HL-60/S4 (cell line): ENCODE measurements around the gene PKNOX2.

Experiments
- in situ Hi-C: fragments of 300-500 bp; cut with MboI; formaldehyde crosslinking; loops from 2 replicates; pipeline ENCODE4 v1.14.3; 2022; ENCODE audit warnings: low sequenced_read_pairs

PKNOX2 gene

DNA sequence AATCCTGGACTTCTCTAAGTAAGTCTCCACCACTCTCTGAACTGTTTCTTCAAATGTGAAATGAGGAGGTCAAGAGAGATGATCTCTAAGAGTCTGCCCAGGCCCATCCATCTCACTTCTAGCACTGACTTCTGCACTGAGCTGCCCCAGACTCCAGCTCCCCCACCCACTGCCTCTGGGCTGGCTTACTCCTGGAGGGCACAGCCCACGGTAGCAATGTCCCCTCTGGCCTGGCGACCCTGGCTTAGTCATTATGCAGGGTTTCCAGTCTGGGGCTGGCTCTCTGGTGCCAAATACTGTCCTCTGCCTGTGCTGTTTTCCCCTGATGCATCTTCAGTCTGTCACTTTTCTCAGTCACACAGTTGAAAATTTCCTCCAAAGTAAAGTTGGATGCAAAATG lies 60.9 kb downstream of the PKNOX2 start:
- in situ Hi-C loops, result no loop called here

DNA sequence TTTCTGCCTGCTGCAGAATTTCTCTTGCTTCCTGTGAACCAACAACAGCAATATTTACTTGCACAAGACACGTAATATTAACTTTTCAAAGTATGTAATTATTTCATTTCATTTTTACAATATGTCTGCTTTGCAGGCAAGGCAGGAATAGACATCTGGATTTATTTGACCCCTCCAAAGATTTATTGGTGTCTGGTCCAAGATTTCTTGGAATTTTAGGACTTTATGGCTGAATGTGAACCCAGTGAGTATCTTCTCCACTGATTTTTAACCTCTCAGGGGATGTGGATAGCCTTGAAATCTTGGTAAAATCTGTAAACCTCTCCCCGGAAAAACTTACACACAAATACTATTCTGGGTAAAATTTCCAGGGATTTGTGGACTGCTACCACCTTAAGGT lies 61.5 kb downstream of the PKNOX2 start:
- in situ Hi-C loops, result no loop called here

DNA sequence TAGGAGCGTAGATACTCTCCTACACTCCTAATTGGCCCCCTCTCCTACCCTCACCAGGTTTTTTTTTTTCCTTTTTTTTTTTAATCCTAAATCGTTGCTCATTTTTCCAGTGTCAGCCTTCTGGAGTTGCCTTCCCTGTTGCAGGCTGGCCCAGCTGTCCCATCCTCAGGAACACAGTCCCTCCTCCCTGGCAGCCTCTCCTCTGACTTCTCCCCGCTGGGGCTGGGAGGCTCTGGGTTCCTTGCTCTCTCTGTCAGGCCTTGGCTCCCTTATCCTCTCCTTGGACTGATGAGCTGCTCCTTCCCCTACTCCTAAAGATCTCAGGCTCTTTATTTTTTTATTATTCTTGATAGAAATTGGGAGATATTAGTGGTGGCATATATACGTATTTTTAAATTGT lies 62.2 kb downstream of the PKNOX2 start:
- in situ Hi-C loops, result no loop called here

DNA sequence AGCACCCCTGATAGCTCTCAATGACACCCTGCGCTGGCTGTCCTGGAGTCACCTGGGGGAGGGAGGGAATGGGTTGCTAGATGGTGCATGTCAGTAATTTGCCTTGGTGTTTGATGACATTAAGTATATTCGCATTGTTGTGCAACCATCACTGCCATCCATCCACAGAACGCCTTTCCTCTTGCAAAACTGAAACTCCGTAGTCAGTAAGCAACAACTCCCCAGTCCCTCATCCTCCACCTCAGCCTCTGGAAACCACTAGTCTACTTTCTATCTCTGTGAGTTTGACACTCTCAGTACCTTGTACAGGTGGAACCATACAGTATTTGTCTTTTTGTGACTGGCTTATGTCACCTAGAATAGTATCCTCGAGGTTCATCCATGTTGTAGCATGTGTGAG lies 62.6 kb downstream of the PKNOX2 start:
- in situ Hi-C loops, result no loop called here

DNA sequence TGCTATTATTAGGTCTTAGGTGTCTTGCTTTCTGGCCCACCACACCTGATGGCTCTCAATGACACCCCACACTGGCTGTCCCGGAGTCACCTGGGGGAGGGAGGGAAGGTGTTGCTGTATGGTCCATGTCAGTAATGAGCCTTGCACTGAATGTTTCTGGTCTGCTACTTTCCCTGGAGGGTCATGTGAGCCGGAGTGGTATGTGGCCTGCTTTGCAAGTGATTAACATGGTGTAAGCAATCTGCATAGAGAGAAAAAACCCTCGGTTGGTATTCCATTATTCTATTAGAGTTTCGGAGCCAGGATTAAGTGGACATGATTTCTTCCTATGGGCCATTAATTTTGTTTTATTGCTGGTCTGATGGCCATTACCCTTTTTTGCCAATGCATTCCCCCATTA lies 63.9 kb downstream of the PKNOX2 start:
- in situ Hi-C loops, result no loop called here

DNA sequence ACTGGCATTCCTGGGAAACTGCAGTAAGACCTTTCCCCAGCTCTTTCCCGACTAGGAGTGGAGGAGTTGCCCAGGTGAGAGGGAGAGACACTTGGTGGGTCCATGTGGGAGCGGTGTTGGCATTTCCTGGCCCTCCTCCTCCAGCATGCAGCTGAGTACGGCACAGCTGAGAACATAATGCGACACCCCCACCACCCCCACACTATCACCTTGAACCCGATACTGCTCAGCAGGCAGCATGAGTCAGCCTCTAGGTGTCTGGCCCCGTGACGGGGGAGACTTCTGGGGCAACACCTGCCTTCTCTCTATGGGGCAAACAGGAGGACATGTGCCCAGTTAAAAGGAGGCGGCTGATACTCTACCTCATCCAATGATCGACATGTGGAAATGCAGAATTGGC lies 64.4 kb downstream of the PKNOX2 start:
- in situ Hi-C loops, result no loop called here

DNA sequence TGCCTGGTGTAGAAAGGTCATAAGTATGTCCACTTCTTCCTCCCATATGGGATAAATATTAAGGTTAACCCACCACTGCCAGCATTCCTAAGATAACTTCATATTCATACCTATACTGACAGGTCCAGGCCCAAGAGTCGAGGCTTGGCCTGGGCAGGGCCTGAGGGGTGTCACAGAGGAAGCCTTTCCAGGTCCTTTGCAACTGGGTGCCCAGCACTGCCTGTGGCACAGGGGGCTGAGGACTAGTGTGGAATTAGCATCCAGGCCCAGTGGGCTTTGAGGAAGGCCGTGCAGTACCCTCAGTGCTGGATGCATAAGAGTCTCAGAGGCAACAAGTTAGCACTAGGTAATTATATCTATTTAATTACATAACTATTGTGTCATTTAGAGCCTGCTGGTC lies 65.4 kb downstream of the PKNOX2 start:
- in situ Hi-C loops, result no loop called here

DNA sequence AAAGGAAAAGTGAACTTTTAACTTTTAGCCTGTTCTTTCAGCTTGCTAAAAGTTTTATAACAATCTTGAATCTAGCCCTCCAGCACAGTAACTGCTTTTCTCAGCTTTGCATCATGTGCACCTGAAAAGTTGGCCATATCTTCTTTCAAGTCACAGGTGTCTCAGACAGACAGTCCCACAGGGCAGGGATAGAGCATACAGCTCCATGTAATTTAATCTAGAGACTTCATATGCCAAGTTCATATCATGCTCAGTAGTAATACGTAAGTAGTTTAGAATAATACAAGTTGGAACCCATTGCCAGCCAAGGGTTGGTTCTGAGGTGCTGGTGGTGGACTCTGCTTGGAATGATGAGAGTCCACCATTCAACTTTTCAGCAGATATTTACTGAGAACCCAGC lies 68.6 kb downstream of the PKNOX2 start:
- in situ Hi-C loops, result no loop called here

DNA sequence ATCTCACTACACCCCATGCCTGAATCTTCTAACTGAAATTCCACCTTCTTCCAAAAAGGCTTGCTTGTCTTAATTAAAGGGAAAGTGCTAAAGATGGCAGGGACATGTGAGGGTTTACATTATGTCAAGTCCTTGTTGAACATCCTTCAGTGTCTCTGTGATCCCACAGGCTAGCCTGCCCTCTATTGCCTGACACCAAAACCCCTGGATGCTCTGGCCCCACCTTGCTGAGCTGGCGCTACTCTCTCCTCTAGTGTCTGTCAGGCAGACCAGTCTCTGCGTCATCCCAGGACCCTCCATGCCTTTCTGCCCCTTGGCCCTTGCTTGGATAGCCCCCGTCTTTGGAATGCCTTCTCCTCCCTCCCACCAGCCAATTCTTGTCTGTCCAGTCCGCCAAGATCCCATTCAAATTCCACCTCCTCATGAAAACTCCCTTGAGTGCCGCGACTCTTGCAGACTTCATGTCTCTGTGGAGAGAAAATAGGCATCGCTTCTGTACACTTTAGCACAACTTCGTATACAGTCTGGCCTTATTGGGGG lies 69.3 kb downstream of the PKNOX2 start:
- in situ Hi-C loops, result no loop called here

DNA sequence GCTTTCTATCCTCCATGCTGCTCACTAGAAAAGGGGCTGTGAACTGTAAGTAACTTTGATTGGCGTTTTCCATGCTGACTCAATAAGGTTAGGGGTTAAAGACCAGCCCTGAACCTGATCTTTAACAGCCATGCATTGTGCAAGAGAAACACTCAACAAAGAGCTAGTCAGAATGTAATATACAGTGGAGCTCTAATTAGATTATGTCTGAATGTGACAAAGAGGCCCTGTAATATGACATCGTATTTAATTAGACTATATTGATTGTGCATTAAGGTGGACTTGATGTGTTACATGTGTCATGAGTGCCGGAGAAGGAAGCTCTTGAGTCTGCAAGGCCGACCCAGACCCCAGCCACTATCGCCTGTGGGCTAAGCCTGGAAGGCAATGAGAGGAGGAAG lies 70.5 kb downstream of the PKNOX2 start:
- in situ Hi-C loops, result no loop called here

DNA sequence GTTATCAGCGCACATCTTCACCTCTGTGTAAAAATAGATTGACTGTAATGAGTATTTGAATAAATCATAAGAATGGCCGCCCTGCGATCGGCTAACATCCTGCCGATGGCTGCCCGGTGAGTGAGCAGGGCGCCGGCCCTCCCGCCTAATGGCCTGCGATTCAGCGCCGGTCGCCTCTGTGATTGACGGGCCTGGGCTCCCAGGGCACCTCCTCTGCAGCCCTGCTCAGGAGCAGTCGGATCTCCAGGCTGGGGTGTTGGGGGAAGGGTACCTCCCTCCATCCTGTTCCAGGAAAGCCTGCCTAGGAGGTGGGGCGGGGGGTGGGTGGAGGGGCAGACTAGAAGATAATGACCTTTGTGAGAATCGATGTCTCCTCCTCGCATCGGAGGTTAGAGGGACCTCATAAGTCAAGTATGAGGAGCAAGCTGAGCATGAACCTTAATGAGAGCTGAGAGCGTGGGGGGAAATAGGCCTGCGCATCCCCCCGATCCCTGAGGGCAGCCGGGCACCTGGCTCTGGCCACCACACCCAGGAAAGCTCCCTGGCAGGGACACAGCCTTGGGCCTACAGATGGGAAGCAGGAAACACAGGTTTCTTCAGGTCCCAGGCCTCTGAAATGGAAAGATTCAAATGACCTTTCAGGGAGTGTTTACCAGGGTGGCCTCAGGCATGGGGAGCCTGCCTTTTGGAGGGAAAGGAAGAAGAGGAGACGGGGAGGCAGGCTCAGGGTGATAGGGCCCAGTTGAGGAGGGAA lies 71.7 kb downstream of the PKNOX2 start:
- in situ Hi-C loops, result no loop called here

DNA sequence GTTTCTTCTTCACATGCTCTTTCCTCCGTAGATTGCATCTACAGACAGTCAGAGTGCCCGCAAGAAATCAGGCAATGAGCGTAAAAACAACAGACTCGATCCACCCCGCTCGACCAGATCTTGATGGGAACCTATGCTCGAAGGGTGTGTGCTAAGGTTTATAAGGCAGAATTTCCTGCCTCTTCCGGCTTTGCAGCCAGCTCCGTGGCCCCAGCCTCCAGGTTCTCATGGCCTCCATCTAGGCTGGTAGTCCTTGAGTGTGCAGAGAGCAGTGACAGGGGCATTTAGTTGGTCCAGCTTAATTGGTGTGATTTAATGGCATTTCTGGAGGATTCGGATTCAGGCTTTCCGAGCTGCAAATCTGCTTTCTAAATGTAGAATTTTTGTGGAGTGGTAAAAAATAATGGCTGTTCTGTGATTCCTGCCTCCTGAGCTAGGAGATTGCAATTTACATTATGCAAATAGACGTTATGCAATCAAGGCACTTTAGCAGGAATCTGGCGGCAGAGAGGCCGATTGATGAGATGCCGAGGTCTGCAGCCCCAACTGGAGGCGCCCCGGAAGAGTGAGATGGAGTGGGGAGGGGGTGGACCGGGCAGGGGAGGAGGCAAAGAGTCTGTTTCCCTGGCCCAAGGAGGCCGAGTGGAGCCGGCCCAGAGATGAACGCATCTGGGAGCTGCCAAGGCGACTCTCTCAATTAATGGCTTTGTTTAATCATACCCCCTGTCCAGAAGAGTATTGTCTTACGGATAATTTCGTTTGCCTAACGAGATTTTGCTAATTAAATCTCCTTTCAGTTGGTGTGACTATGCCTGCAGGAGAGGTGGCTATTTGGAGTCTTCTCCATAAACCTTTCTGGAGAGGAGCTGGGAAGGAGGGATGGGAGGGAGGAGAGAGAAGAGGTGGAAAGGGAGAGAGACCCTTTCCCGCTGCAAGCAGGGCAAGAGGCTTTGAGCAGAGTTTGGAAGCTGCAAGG lies 75.3 kb downstream of the PKNOX2 start:
- in situ Hi-C loops, result no loop called here

DNA sequence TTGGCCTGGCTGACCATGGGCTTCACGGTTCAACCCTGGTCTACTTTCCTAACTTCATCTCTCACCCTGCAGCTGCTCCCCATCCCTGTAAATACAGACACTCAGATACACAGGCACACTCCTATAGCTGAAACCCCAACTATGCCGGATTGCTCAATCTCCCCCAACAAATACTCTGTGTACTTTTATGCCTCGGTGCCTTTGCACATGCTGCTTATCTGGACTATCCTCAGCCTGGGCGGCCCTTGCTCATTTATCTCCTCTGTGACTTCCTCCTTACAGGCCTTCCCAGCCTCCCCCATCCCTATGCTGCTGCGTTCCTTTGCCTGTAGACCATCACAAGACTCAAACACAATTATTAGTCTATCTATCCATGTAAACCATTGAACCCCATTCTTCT lies 76.6 kb downstream of the PKNOX2 start:
- in situ Hi-C loops, result no loop called here

DNA sequence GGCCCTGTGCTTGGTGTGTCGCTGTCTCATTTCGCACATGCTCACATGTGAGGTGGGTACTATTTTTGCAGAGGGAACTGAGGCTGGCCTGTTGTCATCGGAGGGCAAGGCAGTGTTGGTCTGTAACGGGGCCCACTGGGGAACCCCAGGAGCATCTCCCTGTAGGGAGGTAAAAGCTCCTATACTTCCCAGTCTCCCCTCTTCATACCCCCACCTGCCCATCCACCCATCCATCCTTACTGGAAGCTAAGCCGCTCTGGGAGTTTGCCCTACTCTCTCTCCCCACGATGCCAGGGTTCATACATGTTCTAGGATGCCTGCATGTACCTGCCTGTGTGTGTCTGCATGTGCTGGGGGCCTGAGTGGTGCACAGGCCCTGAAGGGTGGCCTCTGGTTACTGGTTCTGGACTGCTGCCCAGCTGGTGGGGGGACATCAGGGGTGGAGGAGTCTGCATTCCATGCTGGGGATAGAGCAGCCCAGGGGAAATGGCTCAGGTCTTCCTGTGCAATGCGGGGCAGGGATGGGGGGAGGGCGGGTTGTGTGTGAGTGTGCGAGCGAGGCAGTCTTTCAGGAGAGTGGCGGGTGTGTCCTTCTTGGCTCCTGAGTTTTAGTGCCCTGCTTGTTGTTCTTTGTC lies 77.7 kb downstream of the PKNOX2 start:
- in situ Hi-C loops, result no loop called here

DNA sequence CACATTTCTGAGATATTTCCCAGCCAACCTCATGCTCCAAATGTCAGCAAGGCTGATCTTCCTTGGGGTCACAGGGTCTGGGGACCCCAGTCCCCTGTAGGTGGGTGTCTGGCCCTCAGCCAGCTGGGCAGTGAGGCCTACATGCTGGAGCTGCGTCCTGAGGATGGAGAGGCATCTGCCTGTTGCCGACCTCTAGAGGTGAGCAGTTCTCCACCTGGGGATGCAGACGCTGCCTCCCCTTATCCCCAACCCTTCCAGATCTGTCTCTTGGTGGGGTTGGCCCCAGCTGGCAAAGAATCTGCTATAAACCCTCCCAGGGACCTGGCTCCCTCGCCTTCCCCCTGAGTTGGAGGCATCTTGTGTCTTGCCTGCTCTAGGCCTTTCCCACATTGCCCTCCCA lies 79.6 kb downstream of the PKNOX2 start:
- in situ Hi-C loops, result no loop called here

DNA sequence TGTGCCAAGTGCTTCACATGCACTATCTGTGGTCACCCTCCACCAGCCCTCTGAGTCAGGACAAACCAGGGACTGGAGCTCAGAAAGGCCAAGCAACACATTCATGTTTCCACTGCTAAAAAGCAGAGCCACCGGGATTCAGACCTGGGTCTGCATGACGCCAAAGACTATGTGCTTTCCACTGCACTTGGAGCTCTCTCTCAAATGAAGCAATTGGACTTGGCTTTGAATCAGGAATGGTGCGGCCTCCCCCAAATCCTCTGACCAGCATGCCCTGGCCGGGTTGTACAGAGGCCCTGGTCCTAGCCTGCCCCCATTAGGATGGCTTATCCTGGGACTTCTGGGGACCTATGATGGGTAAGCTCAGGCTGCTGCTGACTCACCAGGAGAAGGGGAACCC lies 80.7 kb downstream of the PKNOX2 start:
- in situ Hi-C loops, result no loop called here

DNA sequence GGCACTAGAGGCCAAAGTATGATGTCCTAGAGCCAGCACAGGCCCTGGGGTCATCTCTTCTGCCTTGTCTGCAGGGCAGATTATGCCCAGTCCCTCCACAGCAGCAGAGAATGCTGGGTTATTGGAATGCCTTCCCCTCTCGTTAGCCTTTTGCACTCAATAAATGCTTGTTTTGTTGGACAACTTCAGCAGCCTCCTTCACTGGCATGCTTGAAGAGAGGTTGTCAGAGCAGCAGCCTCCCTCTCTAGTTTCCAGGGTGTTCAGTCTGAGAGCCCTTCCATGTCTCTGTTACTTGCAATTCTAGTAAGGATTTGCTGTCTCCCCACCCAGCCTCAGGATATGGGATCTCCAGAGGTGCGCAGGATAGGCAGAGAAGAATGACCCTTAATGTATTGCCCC lies 82.9 kb downstream of the PKNOX2 start:
- in situ Hi-C loops, result no loop called here

DNA sequence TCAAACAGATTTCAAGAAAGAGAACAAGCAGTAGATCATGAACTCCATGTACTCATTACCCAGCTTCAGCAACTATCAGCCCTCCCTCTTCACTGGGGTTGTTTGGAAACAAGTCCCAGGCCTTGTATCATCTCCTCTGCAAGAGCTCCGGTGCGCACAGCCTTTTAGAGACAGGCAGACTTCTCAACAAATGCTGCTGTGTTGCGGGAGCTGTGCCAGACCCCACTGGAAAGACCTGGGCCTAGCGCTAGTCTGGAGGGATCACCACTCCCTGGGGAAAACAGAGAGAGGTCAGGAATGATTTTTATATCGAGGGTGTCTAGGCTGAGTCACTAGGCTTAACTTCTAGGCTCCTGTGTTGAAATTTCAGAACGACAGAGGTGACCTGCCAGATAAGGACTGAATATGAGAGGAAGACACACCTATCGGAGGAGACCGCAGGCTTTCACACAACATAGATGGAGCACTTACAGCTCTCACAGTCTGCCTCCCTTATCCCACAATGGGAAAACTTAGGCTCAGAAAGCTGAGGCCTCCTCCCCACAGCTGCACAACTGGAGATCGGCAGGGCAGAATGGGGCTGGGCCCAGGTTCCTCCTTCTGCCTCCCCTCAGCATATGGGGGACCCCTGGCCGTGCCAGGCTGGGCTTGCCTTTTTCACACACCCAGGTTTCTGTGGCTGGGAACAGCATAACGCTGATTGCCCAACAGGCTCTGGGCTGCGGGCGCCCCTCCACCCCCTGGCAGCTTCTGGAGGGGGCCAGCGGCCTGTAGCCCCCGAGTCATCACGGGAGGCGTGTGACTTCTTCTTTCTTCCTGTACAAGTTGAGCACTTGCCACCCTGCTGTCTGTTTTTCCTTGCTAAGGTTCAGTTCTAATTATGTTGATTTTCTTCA lies 86.0 kb downstream of the PKNOX2 start:
- in situ Hi-C loops, result no loop called here

DNA sequence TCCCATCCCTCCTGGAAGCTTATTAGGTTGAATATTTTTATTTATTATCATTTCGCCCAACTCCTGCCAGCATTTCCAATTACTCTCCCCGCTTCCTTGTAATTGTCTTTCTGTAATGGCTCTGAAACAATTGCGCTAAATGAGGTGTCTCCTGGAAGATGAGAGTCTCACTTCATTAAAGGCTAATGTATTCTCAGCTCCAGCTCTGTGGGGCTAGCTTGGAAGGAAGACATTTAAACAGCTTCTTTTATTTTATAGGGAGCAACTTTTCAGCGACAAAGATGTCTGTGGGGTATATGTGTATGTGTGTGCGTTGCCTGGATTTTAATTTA lies 86.6 kb downstream of the PKNOX2 start:
- in situ Hi-C loops, result no loop called here

DNA sequence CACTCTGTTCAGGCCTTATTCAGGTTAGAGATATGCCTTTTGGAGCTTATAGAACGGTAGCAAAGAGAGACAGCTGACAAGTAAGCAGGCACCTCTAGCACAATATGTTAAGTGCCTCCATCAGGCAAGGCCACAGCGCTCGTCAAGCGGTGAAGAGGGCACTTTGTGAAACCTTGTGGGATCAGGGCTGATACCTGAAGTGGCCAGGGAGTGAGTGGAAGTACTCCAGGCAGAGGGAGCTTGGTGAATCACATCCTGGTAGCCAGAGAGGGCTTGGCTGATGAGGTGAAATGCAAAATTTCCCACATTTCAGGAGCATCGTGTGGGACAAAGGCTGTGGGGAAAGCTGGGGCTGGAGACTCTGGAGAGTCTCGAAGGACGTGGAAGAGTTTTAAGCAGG lies 87.4 kb downstream of the PKNOX2 start:
- in situ Hi-C loops, result no loop called here

DNA sequence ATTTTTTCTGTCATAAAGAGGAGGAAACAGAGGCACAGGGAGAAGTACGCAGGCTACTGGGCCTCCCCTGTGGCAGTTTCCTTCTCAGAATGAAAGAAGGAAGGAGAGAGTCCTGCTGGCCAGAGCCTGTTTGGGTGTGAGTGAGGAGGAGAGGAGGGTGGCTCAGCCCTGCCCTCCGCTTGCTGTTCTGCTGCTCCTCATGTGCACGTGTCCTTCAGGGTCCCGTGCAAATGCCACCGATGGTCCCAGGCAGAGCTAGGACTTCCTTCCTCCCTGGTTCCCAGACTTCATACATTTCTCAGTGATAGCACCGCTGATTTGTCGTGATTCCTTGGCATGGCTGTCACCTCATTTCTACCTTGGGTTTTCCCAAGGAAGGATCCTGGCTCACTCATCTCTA lies 88.7 kb downstream of the PKNOX2 start:
- in situ Hi-C loops, result no loop called here
